Large intestine (tissue), 3 donors: ENCODE measurements around the gene TGM5. TPM values are rescaled to one million over a fixed set of nuclear protein-coding genes. Genes with fewer than 3 reads are reported as not detected.

Experiments used
- DNase-seq, 2 donors: peaks; one replicate each; pipeline versions ENCODE4 v3.0.0 to v3.0.0-alpha.2; 2013
- H3K27ac ChIP-seq: one replicate; pipeline ENCODE4 v1.5.1; 2013; ENCODE audit warnings: low read length
- H3K27me3 ChIP-seq: 2 replicates; pipeline ENCODE4 v1.6.1; 2013; ENCODE audit warnings: low read length; ENCODE audit not compliant: control insufficient read depth, insufficient read depth
- H3K36me3 ChIP-seq: 2 replicates; pipeline ENCODE4 v1.6.1; 2013; ENCODE audit warnings: low read length; ENCODE audit not compliant: control insufficient read depth, insufficient read depth
- H3K4me1 ChIP-seq: one replicate; pipeline ENCODE4 v1.6.1; 2013; ENCODE audit warnings: low read length; ENCODE audit not compliant: control insufficient read depth, insufficient read depth
- H3K4me3 ChIP-seq: one replicate; pipeline ENCODE4 v1.5.1; 2013; ENCODE audit warnings: low read length
- H3K9me3 ChIP-seq: one replicate; pipeline ENCODE4 v1.6.1; 2013; ENCODE audit warnings: mild to moderate bottlenecking, low read depth, low read length, moderate library complexity; ENCODE audit not compliant: control insufficient read depth
- WGBS: methylation state at CpG from one replicate; pipeline ENCODE4 v1.1.5; 2013; ENCODE audit warnings: low lambda C conversion rate; ENCODE audit not compliant: insufficient coverage; 5-methylcytosine and 5-hydroxymethylcytosine counted together
- polyA plus RNA-seq: library from polyadenylated mRNA; unstranded; fragments of 120-200 nt; gene quantifications from one replicate; pipeline ENCODE4 v1.2.1, GENCODE V29; 2013

TGM5 gene
- polyA plus RNA-seq, 1 donor, result 0.03 TPM

DNA sequence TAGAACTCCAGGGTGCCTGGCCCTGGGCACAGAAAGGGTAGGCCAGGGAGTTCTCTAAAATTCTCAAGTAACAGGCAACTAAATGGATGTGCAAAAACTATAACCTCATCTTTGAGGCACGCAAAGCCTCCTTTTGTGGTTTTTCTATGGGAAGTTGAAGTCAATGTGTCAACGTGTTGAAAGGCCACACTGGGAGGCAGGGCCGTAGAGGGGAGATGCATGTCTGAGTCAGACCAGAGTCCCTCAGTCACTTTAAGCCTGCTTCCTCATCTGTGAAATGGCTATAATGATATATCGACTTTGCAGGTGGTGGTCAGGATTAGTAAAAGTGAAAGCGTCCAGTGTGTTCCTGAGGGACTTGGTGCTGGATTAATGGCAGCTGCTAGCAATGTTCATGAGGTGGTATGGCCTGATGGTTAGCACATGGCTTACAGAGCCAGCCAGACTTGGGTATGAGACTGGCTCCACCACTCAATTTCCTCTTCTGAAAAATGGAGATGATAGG lies 17.0 kb downstream of the TGM5 start:
- Histone ChIP-seq H3K4me1 (no peaks in the 10 kb centered on the region), H3K36me3 (no peaks in the 10 kb centered on the region), H3K4me3 (no peak overlapping the region), H3K27me3 (no peaks in the 10 kb centered on the region), H3K9me3 (no peaks in the 10 kb centered on the region), H3K27ac (no peak overlapping the region)
- no CpG with 5 or more reads among the region's 5 CpGs for WGBS
- DNase-seq, result no peak

DNA sequence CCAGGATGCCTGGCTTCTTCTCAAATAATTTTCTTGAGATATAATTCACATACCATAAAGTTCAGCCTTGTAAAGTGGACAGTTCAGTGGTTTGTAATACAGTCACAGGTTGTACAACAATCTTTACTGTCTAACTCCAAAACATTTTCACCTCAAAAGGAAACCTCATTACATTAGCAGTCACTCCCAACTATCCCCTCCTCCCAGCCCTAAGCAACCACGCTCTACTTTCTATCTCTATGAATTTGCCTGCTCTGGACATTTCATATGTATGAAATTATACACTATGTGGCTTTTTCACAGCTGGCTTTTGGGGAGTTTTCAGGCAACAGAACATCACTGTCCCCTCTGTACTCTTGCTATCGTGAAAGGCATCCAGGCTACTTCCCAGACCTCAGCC lies 17.5 kb downstream of the TGM5 start:
- no peak overlapping the region for H3K4me3 ChIP-seq
- H3K27ac ChIP-seq, result no peak overlapping the region
- H3K27me3 ChIP-seq, result no peaks in the 10 kb centered on the region
- no peaks in the 10 kb centered on the region for H3K9me3 ChIP-seq
- no peaks in the 10 kb centered on the region for H3K4me1 ChIP-seq
- 85% methylated on average over 1 of the region's 2 CpGs for WGBS
- DNase-seq, result no peak
- no peaks in the 10 kb centered on the region for H3K36me3 ChIP-seq

DNA sequence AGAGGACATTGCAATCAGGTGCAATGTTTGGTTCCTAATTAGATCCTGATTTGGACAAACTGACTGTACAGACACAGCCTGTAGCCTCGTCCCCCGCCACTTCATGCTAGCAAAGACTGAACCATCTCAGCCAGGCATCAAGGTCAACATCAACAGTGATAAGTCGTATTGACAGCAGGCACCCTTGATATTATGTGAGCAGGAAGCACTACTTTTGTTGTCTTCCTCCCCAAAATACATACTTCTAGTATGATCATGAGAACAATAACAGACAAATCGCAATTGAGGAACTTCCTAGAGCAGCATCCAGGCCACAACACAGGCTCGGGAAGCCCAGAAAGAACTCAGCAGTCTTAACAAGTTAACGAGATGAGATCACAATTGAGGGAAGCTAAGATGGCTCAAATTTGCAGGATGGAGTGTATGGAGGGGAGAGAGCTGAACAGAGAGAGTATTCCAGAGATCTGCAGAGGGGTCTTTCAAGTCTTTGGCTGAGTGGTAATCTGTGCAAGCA lies 20.4 kb downstream of the TGM5 start:
- H3K4me3 ChIP-seq, result no peak overlapping the region
- H3K27me3 ChIP-seq, result peaks cover 2% of the 10 kb centered on the region
- WGBS, result 73% methylated on average over 2 of the region's 6 CpGs
- H3K27ac ChIP-seq, result no peak overlapping the region
- no peaks in the 10 kb centered on the region for H3K4me1 ChIP-seq
- no peaks in the 10 kb centered on the region for H3K36me3 ChIP-seq
- no peak for DNase-seq
- H3K9me3 ChIP-seq, result no peaks in the 10 kb centered on the region

DNA sequence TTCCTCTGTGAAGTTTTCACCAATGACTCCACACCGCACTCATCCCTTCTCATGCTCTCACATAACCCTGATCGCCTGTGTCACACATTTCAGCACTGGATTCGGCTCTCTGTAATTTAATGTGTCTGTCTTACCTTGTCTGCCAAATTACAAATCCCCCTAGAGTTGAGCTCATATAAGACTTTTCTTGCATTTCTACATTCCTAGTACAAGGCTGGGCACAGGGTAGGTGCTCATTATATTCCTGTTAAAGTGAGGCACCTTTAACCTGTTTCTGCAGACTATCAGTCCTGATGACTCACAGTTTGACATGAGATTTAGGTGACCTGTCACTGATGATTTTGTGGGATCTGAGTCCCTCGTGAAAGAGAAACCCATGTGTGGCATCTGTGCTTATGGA lies 22.6 kb downstream of the TGM5 start:
- Histone ChIP-seq H3K4me3 (no peak overlapping the region), H3K4me1 (no peaks in the 10 kb centered on the region), H3K27me3 (peaks cover 11% of the 10 kb centered on the region), H3K27ac (no peak overlapping the region), H3K9me3 (no peaks in the 10 kb centered on the region), H3K36me3 (no peaks in the 10 kb centered on the region)
- DNase-seq, result no peak
- no CpG with 5 or more reads among the region's 4 CpGs for WGBS

DNA sequence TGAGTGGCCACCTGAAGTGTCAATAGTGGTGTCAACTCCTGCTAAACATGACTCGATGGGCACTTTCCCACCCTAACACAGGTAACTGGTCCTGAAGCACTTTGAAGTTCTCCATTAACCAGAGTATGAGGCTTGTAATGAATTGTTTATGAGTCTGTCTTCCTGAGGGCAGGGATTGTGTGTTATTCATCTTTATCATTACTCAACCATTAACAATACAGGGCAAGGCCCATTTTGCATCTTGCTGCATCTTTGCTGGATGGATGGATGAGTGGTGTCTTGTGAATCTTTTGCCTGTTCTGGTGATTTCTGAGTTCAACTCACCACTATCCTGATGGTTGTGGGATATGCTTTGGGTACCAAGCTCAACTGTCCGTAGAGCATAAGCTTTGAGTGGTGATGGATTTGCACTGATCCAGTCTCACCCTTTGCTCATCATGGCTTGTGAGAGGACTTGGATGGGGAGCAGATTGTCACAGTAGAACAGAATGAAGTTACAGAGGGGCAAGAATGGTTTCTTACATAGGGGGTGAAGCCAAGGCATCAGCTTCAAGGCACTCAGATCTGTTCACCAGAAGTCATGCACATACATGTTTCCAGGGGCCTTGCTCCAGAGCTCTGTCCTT lies 23.6 kb downstream of the TGM5 start:
- no peak for DNase-seq
- H3K36me3 ChIP-seq, result no peaks in the 10 kb centered on the region
- H3K4me3 ChIP-seq, result no peak overlapping the region
- H3K4me1 ChIP-seq, result no peaks in the 10 kb centered on the region
- no peak overlapping the region for H3K27ac ChIP-seq
- H3K27me3 ChIP-seq, result peaks cover 16% of the 10 kb centered on the region
- WGBS, result no CpG with 5 or more reads among the region's 2 CpGs
- H3K9me3 ChIP-seq, result no peaks in the 10 kb centered on the region

DNA sequence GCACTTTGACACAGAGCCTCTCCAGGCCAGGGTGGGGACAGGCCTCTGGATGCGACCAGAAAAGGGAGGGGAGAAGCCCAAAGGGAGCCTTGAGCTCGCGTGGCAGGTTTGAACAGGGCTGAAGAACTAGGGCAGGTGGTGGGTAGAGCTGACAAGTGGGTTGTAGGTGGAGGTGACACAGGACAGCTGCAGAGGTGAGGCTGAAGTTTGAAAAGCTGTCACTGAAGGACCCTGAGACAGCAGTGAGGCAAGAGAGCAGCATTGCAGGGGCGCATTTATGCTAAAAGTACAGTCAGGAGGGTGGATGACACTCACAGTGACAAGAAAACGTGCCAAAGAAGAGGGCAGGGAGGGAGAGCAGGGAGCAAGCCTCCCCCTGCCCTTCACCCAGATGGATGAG lies 24.1 kb downstream of the TGM5 start:
- Histone ChIP-seq H3K4me1 (no peaks in the 10 kb centered on the region), H3K27me3 (peaks cover 16% of the 10 kb centered on the region)
- WGBS, result no CpG with 5 or more reads among the region's 5 CpGs

DNA sequence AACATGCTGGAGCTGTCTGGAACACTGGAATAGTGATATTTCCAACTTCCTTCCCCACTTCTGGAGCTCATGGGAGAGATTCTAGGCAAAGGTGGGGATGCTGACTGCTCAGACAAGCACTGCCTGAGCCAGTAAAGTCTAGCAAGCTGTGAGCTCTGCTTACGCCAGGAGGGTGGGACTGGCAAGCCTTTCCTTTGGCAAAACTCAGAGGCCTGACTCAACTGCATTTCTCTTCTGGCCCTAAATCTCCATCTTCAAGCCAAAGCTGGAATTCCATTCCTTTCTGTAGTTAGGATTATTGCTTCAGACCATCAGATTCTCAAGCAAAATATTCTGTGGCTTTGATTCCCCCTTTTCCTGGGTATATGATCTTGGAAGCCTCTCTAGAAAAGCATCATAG lies 25.6 kb downstream of the TGM5 start:
- Histone ChIP-seq H3K36me3 (no peaks in the 10 kb centered on the region), H3K9me3 (no peaks in the 10 kb centered on the region), H3K4me1 (no peaks in the 10 kb centered on the region), H3K4me3 (no peak overlapping the region), H3K27me3 (peaks cover 16% of the 10 kb centered on the region), H3K27ac (no peak overlapping the region)
- WGBS, result no CpG with 5 or more reads among the region's 1 CpG
- DNase-seq, result no peak

More for the DNA sequence above, 24.1 kb downstream of the TGM5 start:
- no peak for DNase-seq
- H3K4me3 ChIP-seq, result no peak overlapping the region
- no peaks in the 10 kb centered on the region for H3K9me3 ChIP-seq
- H3K36me3 ChIP-seq, result no peaks in the 10 kb centered on the region
- H3K27ac ChIP-seq, result no peak overlapping the region

DNA sequence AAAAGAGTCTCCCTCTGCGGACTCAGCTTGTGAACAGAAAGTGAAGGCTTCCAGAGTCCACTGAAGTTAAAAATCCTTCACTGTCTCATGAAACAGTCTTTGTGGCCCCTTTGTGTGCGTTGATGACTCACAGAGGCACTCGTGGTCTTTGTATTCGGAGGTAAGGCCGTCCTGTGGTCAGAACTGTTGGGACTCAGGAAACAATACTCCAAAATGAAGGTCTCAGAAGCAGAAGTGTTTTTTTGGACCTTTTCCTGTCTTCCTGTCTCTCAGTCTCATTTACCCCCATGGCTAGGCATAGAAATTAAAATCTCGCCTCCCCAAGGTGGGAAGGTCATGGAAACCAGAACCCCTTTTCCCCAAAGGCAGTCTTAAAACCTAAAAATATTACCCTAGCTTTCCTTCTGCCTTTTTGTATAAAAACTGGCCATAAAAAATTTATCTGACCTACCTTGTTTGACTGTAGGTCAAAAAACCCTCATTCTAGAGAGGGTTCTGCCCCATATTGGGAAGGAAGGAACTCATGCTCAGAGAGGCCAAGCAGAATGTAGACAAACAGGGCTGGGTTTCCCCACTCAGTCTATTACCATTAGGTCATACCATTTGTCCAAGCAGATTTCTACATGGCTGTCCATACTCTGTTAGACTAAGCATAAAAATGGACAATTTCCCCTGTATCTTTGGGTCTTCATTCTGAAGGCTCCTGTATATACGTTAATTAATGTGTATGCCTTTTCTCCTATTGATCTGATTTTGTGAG lies 26.8 kb downstream of the TGM5 start:
- DNase-seq, result no peak
- Histone ChIP-seq H3K36me3 (no peaks in the 10 kb centered on the region), H3K9me3 (no peaks in the 10 kb centered on the region), H3K27ac (no peak overlapping the region), H3K4me3 (no peak overlapping the region), H3K4me1 (no peaks in the 10 kb centered on the region), H3K27me3 (peaks cover 16% of the 10 kb centered on the region)
- 100% methylated on average over 1 of the region's 7 CpGs for WGBS

DNA sequence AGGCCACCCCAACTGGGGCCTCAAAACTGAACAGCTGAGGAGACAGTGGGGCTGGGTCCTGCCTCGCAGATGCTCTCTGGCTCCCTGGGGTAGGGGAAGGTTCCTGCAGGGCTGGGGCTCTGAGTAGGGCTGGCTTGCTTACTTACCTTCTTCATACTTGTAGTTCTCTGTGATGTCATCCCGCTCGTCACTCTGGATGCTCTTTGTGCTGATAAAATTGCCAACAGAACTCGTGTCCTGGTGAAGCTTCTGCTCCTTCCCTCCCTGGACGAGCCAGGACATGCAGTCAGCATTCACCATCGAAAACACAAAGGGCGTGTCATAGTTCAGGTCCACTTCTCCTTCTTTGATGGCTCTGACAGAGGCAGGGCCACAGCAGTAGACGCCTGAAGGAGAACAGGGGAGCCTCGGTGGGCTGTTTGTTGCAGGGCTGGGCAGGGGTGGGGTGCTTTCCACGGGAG lies 28.0 kb downstream of the TGM5 start:
- Histone ChIP-seq H3K4me1 (no peaks in the 10 kb centered on the region), H3K27me3 (peaks cover 23% of the 10 kb centered on the region), H3K4me3 (no peak overlapping the region), H3K9me3 (no peaks in the 10 kb centered on the region), H3K36me3 (no peaks in the 10 kb centered on the region), H3K27ac (no peak overlapping the region)
- DNase-seq, result no peak
- no CpG with 5 or more reads among the region's 10 CpGs for WGBS

DNA sequence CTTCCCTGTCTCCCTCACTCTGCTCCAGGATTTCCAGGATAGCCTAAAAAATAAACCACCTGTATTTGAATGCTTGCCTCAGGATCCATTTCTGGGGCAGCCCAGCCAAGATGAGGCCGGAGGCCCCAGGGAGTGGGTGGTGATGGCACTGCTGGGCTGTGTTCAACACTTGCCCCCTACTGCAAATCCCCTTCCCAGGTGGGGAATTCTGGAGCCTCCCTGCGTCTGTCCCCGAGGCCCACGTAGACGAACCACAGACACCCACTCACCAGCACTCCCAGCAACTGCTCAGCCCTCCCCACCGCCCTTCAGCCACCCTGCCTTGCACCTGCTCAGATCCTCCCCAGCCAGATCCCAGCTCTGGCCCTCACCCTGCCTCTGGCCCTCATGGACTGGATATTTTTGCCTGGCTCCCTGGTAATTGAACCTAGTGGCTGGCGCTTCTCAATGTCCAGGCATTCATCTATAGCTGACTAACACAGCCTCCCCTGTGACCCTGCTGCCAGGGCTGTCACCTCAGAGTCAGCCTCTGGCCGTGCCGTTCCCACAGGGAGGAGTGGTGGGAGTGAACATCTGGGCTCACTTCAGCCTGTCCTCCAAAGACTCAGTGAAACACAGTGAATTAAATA lies 28.8 kb downstream of the TGM5 start:
- no peaks in the 10 kb centered on the region for H3K36me3 ChIP-seq
- no peak overlapping the region for H3K27ac ChIP-seq
- no peaks in the 10 kb centered on the region for H3K4me1 ChIP-seq
- DNase-seq, result no peak
- no CpG with 5 or more reads among the region's 9 CpGs for WGBS
- H3K9me3 ChIP-seq, result no peaks in the 10 kb centered on the region
- peaks cover 23% of the 10 kb centered on the region for H3K27me3 ChIP-seq
- H3K4me3 ChIP-seq, result no peak overlapping the region
